GM12801 (cell line): ENCODE data around the gene MREG.

Source experiments
- TF ChIP-seq, protein P1 (sequence below): IDR thresholded peaks from one replicate; pipeline ENCODE4 v1.5.1; 2011; ENCODE audit warnings: control low read depth; ENCODE audit not compliant: insufficient read length; ENCODE audit errors: extremely low read depth

MREG gene

DNA sequence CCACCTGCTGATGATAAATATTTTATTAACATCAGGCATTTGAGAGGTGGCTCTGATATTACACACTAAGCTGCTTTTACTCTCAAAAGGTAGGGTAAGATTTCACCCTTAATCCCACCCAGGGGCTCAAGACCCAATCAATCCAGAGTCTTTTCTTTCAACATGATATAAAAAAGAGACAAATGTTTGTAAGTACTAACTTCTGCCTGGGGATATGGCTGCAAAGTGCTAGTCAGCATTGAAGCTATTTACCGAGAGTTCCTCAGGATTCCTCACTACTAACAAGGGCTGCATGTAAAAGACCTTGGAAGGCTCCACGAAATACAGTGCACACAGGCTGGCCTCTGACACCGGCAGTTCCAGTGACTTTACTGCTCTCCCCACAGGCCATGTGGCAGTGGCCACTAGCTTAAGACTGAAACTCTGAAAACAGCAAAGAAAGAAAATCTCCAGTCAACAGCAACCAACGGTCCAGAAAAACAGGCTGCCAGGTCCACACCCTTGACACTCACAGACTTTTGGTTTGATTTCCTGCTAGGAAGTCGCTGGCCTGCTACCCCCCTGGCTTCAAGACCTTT is 11.2 kb downstream of the MREG start:
- TF ChIP-seq, protein P1, sequence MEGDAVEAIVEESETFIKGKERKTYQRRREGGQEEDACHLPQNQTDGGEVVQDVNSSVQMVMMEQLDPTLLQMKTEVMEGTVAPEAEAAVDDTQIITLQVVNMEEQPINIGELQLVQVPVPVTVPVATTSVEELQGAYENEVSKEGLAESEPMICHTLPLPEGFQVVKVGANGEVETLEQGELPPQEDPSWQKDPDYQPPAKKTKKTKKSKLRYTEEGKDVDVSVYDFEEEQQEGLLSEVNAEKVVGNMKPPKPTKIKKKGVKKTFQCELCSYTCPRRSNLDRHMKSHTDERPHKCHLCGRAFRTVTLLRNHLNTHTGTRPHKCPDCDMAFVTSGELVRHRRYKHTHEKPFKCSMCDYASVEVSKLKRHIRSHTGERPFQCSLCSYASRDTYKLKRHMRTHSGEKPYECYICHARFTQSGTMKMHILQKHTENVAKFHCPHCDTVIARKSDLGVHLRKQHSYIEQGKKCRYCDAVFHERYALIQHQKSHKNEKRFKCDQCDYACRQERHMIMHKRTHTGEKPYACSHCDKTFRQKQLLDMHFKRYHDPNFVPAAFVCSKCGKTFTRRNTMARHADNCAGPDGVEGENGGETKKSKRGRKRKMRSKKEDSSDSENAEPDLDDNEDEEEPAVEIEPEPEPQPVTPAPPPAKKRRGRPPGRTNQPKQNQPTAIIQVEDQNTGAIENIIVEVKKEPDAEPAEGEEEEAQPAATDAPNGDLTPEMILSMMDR = no peak

DNA sequence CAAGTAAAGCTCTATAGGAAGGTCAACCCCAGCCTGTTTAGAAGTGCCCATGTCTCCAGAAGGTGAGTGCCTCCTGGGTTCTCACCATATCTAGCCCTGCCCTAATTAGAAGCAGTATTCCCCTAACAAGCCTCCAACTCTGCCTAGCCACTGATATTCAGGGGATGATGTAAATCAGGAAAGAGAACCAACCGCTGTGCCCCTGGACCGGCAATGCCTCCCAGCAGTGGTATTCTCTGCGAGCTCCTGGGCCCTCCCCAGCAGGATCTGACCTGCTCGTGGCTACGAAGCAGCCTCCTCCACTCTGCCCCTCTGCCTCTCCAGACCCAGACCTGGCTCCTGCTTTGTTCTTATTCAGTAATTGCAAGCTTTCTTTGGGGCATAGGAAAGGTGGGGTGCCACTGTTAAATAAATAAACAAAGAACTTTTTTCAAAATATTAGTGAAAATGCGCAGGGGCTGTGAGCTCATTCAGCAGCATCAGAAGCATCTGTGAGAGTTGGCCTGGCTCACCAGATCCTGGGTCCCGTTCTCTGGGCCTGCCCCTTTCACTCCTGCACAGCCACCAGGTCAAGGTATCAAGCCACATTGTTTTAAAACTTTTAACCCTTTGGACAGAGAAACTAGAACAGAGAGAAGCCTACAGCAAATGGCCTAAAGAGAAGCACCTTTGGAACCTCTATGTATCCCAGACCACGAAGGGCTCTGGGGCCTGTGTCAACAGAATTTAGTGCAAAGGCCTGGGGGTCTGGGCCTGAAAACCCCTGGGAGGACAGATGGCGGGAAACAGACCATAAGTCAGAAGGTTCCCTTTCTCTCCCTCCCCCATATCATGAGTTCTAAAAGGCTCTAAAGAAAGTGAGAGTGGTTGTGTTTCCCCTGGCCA is 11.9 kb downstream of the MREG start:
- TF ChIP-seq, protein P1 = no peak

DNA sequence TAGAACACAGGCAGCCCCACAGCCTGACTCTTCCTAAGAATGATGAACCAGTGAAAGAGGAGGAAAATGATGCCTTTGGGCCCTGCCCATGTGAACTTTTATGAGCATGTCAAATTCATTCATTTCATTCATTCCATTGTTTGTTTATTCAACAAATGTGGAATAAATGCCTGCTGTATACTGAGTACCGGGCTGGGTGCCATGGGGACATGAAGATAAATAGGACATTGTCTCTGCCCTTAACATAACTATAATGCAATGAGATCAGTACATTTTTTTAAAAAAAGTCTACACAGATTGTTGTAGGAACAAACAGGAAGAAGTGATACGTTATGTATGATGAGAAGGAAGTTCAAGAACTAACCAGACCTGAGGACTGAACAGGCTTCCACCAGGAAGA is 14.7 kb downstream of the MREG start:
- TF ChIP-seq, protein P1 = no peak

DNA sequence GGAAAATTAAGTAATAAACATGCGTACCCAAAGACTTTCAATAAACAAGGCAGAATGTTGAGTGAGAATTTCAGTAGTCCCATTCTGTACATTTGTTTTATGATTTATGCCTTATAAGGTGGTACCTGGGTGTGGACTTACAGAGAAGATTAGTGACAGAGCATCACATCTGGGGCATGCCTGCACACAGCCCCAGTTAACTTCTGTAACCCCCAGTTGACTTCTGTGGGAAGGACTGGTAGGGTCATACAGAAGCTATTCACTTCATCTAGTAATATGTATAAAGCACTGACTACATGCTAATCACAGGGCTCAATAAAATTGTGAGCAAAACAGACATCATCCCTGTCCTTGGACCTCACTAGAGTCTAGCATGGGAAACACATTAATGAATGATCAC is 16.1 kb downstream of the MREG start:
- TF ChIP-seq, protein P1 = no peak

DNA sequence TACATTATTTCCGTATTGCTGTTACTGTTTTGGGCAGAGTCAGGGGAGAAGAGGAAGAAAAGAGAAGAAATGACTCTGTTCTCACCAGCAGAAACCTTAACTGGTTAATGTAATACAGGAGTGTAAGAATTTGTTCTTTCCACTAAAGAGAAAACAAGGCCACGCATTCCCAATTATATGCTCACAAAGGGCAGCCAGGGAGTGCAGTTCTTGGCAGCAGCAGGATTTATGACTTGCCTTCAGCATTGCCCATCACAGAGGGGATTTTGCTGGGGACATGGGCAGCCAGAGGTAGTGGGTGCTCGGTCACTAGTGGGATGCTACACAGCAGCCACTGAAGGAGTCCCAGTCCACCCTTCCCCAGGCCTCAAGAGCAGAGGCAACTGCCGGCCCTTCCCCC is 18.4 kb downstream of the MREG start:
- TF ChIP-seq, protein P1 = no peak

GRCh38 chr2:215985257-215985656 is 28.1 kb downstream of the MREG start:
- TF ChIP-seq, protein P1 = no peak

DNA sequence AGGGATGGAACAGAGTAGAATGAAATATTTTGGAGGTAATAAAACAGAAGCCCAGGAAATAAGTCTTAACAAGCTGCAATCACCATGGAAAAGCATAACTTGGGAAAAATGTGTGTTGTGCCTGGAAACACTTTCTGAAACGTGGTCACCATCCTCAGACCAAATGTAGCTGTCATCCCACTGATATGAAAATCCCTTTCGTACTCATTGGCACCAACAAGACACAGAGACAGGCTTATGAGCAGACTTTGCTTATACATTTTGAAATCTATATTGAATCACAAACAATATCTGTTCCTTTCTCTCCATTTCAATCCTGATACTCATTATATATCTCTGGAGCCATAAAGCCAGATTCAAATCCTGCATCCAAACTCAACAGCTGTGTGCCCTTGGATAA is 28.7 kb downstream of the MREG start:
- TF ChIP-seq, protein P1 = no peak
